ENCODE measurements around the gene NFS1.

DNA sequence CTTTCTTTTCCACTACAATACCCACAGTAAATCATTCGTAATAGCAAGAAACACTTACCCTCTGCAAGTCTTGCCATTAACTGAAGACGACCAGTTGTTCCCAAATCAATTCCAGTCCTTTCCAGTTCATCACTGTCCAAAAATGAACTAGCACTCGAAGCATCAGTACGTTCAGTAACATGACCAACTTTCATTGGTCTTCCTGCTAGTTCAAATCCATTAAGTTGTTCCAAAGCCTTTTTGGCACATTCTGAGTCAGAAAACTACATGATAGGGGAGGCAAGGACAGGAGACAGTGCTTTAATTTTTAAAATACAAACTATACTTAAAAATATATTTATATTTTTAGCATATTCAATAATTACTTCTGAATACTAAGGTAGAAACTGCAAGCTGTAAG is 15.0 kb upstream of the NFS1 start:
- TF ChIP-seq, protein P1, sequence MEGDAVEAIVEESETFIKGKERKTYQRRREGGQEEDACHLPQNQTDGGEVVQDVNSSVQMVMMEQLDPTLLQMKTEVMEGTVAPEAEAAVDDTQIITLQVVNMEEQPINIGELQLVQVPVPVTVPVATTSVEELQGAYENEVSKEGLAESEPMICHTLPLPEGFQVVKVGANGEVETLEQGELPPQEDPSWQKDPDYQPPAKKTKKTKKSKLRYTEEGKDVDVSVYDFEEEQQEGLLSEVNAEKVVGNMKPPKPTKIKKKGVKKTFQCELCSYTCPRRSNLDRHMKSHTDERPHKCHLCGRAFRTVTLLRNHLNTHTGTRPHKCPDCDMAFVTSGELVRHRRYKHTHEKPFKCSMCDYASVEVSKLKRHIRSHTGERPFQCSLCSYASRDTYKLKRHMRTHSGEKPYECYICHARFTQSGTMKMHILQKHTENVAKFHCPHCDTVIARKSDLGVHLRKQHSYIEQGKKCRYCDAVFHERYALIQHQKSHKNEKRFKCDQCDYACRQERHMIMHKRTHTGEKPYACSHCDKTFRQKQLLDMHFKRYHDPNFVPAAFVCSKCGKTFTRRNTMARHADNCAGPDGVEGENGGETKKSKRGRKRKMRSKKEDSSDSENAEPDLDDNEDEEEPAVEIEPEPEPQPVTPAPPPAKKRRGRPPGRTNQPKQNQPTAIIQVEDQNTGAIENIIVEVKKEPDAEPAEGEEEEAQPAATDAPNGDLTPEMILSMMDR (IDR thresholded peaks at IDR 0.05; ENCODE audit: low read length), result no peak
- TF ChIP-seq EZH2 (optimal IDR thresholded peaks at IDR 0.05; ENCODE audit: low read depth, low read length) (no peak), EZH2phosphoT487 (IDR thresholded peaks at IDR 0.05; ENCODE audit: low read length) (no peak)
